C4-2B (cell line): ENCODE data around the gene IL16.

Experiments used
- ZFX ChIP-seq: fragments of 450-650 bp; IDR thresholded peaks from 2 replicates; pipeline ENCODE4 v1.6.1; 2017
- TF ChIP-seq, protein P1 (sequence below): fragments of 450-650 bp; conservative IDR thresholded peaks from 2 replicates; pipeline ENCODE4 v1.5.1; 2017; ENCODE audit warnings: mild to moderate bottlenecking

GRCh38 chr15:81265944-81266775 is 69.5 kb downstream of the IL16 start:
- TF ChIP-seq, protein P1, sequence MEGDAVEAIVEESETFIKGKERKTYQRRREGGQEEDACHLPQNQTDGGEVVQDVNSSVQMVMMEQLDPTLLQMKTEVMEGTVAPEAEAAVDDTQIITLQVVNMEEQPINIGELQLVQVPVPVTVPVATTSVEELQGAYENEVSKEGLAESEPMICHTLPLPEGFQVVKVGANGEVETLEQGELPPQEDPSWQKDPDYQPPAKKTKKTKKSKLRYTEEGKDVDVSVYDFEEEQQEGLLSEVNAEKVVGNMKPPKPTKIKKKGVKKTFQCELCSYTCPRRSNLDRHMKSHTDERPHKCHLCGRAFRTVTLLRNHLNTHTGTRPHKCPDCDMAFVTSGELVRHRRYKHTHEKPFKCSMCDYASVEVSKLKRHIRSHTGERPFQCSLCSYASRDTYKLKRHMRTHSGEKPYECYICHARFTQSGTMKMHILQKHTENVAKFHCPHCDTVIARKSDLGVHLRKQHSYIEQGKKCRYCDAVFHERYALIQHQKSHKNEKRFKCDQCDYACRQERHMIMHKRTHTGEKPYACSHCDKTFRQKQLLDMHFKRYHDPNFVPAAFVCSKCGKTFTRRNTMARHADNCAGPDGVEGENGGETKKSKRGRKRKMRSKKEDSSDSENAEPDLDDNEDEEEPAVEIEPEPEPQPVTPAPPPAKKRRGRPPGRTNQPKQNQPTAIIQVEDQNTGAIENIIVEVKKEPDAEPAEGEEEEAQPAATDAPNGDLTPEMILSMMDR, result peak; percentile 96
- TF ChIP-seq ZFX, result no peak
